HepG2 (cell line): ENCODE data around the gene COX5B. TPM values are rescaled to one million over a fixed set of nuclear protein-coding genes. Genes with fewer than 3 reads are reported as not detected.

ENCODE experiments used
- CBFB ChIP-seq: sonication (generic); formaldehyde crosslinking; IDR thresholded peaks from 2 replicates; pipeline ENCODE4 v1.4.0; 2020; ENCODE audit warnings: missing genetic modification reagents
- HOXA3 ChIP-seq: sonication (generic); formaldehyde crosslinking; IDR thresholded peaks from 2 replicates; pipeline ENCODE4 v1.5.0; 2020; ENCODE audit warnings: missing genetic modification reagents
- MLLT10 ChIP-seq: sonication (generic); formaldehyde crosslinking; IDR thresholded peaks from 2 replicates; pipeline ENCODE4 v1.4.0; 2020; ENCODE audit warnings: missing genetic modification reagents
- NFIC ChIP-seq: IDR thresholded peaks from 2 replicates; pipeline ENCODE4 v1.6.1; 2012; ENCODE audit warnings: mild to moderate bottlenecking, low read length, inconsistent platforms
- NFYB ChIP-seq: sonication (generic); formaldehyde crosslinking; IDR thresholded peaks from 2 replicates; pipeline ENCODE4 v1.4.0; 2020; ENCODE audit warnings: missing genetic modification reagents
- RAD21 ChIP-seq: fragments of 450-650 bp; formaldehyde crosslinking; IDR thresholded peaks from 2 replicates; pipeline ENCODE4 v1.5.0; 2020; ENCODE audit warnings: mild to moderate bottlenecking
- RBAK ChIP-seq: sonication (generic); formaldehyde crosslinking; IDR thresholded peaks from 2 replicates; pipeline ENCODE4 v1.5.1; 2020; ENCODE audit warnings: mild to moderate bottlenecking, missing genetic modification reagents
- REPIN1 ChIP-seq: sonication (generic); formaldehyde crosslinking; IDR thresholded peaks from 2 replicates; pipeline ENCODE4 v1.8.0; 2022; ENCODE audit warnings: missing genetic modification reagents, low read depth, mild to moderate bottlenecking, borderline replicate concordance
- SMAD3 ChIP-seq: sonication (generic); formaldehyde crosslinking; IDR thresholded peaks from 2 replicates; pipeline ENCODE4 v1.4.0; 2020; ENCODE audit warnings: missing genetic modification reagents
- ZNF143 ChIP-seq: sonication (generic); formaldehyde crosslinking; IDR thresholded peaks from 2 replicates; pipeline ENCODE4 v1.4.0; 2020; ENCODE audit warnings: missing genetic modification reagents
- ZNF326 ChIP-seq: sonication (generic); formaldehyde crosslinking; IDR thresholded peaks from 2 replicates; pipeline ENCODE4 v1.4.0; 2020; ENCODE audit warnings: missing genetic modification reagents, borderline replicate concordance
- ZNF44 ChIP-seq: sonication (generic); formaldehyde crosslinking; IDR thresholded peaks from 2 replicates; pipeline ENCODE4 v1.5.1; 2020; ENCODE audit warnings: mild to moderate bottlenecking, missing genetic modification reagents
- ZNF629 ChIP-seq: sonication (generic); formaldehyde crosslinking; conservative IDR thresholded peaks from 2 replicates; pipeline ENCODE4 v1.5.0; 2020; ENCODE audit warnings: missing genetic modification reagents
- ZSCAN25 ChIP-seq: sonication (generic); formaldehyde crosslinking; IDR thresholded peaks from 2 replicates; pipeline ENCODE4 v1.8.0; 2022; ENCODE audit warnings: mild to moderate bottlenecking, missing genetic modification reagents
- polyA plus RNA-seq, 8 experiments: library from polyadenylated mRNA; depleted of rRNA in 3 of 8; stranded (reverse) in 7 of 8; unstranded in 1 of 8; fragments of >200 nt; fragmentation: Illumina TruSeq in 4 of 8; extraction: Trizol in 4 of 8; gene quantifications; 2 replicates each; pipeline versions ENCODE4 v1.2.1 to v1.2.3, GENCODE V29; 2011 to 2016; ENCODE audit warnings: low read depth in 4 of 8, missing spikeins in 1 of 8, mixed read lengths in 1 of 8; ENCODE audit not compliant: insufficient read depth in 1 of 8
- total RNA-seq, 5 experiments: library from RNA; depleted of rRNA; stranded (reverse); fragments of >200 nt; fragmentation: Illumina TruSeq; extraction: Trizol; gene quantifications; 2 replicates each; pipeline ENCODE4 v1.2.3, GENCODE V29; 2016; ENCODE audit warnings: low read depth in 1 of 5
- TF ChIP-seq, protein P1 (sequence below): sonication (generic); formaldehyde crosslinking; conservative IDR thresholded peaks from 2 replicates; pipeline ENCODE4 v1.4.0; 2020; ENCODE audit warnings: mild to moderate bottlenecking, missing genetic modification reagents, moderate library complexity
- TF ChIP-seq, protein P2 (sequence below): IDR thresholded peaks from 2 replicates; pipeline ENCODE4 v1.6.1; 2012; ENCODE audit warnings: inconsistent platforms
- TF ChIP-seq, protein P3 (sequence below): IDR thresholded peaks from 2 replicates; pipeline ENCODE4 v1.6.1; 2016
- TF ChIP-seq, protein P4 (sequence below): IDR thresholded peaks from 2 replicates; pipeline ENCODE4 v1.6.1; 2016; ENCODE audit warnings: missing compliant biosample characterization, missing genetic modification reagents, borderline replicate concordance
- TF ChIP-seq, protein P5 (sequence below): sonication (generic); formaldehyde crosslinking; IDR thresholded peaks from 2 replicates; pipeline ENCODE4 v1.4.0; 2020; ENCODE audit warnings: missing genetic modification reagents

Gene COX5B
- total and polyA plus RNA-seq, 2 of the 13 experiments (the other 11 are each of a cell fraction or from before 2014, with no cell fraction given): 453 to 536 TPM

DNA sequence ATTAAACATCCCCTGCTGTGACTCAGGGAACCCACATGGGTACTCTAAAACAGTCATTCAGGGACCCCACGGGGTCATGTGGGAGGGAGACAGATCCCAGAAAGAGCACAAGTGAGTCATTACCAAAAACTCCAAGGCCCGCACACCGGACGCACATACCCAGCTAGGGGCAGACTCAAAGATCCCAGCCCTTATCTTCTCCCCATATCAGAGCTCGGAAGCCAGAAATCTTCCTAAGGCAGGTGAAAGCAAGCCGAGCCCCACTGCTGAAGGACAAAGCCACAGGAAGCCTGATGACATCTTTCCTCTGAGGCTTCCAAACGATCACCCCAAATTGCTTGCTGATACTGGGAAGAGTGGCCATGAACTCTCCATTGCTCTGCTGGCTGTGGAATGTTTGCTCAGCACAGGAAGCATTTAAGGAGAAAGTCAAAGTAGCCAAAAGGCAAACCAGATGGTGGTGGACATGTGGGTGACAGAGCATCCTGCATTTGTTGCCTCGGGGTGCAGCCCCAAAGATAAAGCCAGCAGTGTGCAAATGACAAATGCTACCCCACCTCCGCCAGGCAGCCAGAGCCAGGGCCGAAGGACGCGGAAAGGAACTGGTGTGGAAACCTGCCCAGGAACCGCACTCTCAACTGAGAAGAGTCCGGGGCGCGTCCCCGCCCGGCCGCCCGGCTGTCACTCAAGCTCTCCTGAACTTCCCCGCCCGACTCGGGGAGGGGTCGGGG lies 17.2 kb downstream of the COX5B start (continued):
- TF ChIP-seq, protein P1, sequence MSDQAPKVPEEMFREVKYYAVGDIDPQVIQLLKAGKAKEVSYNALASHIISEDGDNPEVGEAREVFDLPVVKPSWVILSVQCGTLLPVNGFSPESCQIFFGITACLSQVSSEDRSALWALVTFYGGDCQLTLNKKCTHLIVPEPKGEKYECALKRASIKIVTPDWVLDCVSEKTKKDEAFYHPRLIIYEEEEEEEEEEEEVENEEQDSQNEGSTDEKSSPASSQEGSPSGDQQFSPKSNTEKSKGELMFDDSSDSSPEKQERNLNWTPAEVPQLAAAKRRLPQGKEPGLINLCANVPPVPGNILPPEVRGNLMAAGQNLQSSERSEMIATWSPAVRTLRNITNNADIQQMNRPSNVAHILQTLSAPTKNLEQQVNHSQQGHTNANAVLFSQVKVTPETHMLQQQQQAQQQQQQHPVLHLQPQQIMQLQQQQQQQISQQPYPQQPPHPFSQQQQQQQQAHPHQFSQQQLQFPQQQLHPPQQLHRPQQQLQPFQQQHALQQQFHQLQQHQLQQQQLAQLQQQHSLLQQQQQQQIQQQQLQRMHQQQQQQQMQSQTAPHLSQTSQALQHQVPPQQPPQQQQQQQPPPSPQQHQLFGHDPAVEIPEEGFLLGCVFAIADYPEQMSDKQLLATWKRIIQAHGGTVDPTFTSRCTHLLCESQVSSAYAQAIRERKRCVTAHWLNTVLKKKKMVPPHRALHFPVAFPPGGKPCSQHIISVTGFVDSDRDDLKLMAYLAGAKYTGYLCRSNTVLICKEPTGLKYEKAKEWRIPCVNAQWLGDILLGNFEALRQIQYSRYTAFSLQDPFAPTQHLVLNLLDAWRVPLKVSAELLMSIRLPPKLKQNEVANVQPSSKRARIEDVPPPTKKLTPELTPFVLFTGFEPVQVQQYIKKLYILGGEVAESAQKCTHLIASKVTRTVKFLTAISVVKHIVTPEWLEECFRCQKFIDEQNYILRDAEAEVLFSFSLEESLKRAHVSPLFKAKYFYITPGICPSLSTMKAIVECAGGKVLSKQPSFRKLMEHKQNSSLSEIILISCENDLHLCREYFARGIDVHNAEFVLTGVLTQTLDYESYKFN (CRISPR knock-in tag): peak; percentile 48
- TF ChIP-seq HOXA3 (CRISPR knock-in tag) (0 out of 2 replicates have a peak, but pooled peaks have one; percentile 34), ZNF44 (CRISPR knock-in tag) (peak; percentile 37; the same call in 1 of the 2 replicates), NFYB (CRISPR knock-in tag) (peak; percentile 29; the same call in 1 of the 2 replicates), ZNF629 (CRISPR knock-in tag) (peak; percentile 41; the same call in 1 of the 2 replicates), REPIN1 (peak; percentile 68; the same call in 1 of the 2 replicates), CBFB (CRISPR knock-in tag) (peak; percentile 25; the same call in 1 of the 2 replicates), ZNF326 (CRISPR knock-in tag) (no peak), MLLT10 (CRISPR knock-in tag) (no peak), SMAD3 (no peak), RBAK (0 out of 2 replicates have a peak, but pooled peaks have one; percentile 43), ZNF143 (CRISPR knock-in tag) (peak; percentile 46; the same call in 1 of the 2 replicates), RAD21 (CRISPR knock-in tag) (0 out of 2 replicates have a peak, but pooled peaks have one; percentile 43), ZSCAN25 (CRISPR knock-in tag) (peak; percentile 68; the same call in 1 of the 2 replicates), NFIC (no peak)
- TF ChIP-seq, protein P2, sequence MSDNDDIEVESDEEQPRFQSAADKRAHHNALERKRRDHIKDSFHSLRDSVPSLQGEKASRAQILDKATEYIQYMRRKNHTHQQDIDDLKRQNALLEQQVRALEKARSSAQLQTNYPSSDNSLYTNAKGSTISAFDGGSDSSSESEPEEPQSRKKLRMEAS: peak; percentile 31
- TF ChIP-seq, protein P3, sequence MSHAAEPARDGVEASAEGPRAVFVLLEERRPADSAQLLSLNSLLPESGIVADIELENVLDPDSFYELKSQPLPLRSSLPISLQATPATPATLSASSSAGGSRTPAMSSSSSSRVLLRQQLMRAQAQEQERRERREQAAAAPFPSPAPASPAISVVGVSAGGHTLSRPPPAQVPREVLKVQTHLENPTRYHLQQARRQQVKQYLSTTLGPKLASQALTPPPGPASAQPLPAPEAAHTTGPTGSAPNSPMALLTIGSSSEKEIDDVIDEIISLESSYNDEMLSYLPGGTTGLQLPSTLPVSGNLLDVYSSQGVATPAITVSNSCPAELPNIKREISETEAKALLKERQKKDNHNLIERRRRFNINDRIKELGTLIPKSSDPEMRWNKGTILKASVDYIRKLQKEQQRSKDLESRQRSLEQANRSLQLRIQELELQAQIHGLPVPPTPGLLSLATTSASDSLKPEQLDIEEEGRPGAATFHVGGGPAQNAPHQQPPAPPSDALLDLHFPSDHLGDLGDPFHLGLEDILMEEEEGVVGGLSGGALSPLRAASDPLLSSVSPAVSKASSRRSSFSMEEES (CRISPR knock-in tag): peak; percentile 8; the same call in 1 of the 2 replicates
- TF ChIP-seq, protein P4, sequence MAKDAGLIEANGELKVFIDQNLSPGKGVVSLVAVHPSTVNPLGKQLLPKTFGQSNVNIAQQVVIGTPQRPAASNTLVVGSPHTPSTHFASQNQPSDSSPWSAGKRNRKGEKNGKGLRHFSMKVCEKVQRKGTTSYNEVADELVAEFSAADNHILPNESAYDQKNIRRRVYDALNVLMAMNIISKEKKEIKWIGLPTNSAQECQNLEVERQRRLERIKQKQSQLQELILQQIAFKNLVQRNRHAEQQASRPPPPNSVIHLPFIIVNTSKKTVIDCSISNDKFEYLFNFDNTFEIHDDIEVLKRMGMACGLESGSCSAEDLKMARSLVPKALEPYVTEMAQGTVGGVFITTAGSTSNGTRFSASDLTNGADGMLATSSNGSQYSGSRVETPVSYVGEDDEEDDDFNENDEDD (CRISPR knock-in tag): no peak
- TF ChIP-seq, protein P5, sequence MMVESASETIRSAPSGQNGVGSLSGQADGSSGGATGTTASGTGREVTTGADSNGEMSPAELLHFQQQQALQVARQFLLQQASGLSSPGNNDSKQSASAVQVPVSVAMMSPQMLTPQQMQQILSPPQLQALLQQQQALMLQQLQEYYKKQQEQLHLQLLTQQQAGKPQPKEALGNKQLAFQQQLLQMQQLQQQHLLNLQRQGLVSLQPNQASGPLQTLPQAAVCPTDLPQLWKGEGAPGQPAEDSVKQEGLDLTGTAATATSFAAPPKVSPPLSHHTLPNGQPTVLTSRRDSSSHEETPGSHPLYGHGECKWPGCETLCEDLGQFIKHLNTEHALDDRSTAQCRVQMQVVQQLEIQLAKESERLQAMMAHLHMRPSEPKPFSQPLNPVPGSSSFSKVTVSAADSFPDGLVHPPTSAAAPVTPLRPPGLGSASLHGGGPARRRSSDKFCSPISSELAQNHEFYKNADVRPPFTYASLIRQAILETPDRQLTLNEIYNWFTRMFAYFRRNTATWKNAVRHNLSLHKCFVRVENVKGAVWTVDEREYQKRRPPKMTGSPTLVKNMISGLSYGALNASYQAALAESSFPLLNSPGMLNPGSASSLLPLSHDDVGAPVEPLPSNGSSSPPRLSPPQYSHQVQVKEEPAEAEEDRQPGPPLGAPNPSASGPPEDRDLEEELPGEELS (CRISPR knock-in tag): peak; percentile 34; the same call in 1 of the 2 replicates
